GM10248 (cell line): Measurements from ENCODE around the gene NKX6-1.

ENCODE experiments used
- CTCF ChIA-PET: fragments of 300-600 bp; sonication (Branson Sonifier 250); formaldehyde crosslinking; extraction: SDS; loops from one replicate; lab custom pipeline; 2021; ENCODE audit warnings: antibody characterized with exemption; lab: Yijun Ruan, JAX
- POLR2A ChIA-PET: fragments of 350-650 bp; sonication (Branson Sonifier 250); formaldehyde crosslinking; extraction: SDS; loops from one replicate; lab custom pipeline; 2020; ENCODE audit warnings: antibody characterized with exemption; lab: Yijun Ruan, JAX
- DNase-seq: peaks from one replicate; pipeline ENCODE4 v3.0.0; 2012; ENCODE audit errors: extremely low spot score
- CTCF ChIP-seq: IDR thresholded peaks from 2 replicates; pipeline ENCODE4 v1.5.1; 2012; ENCODE audit warnings: mild to moderate bottlenecking, low read depth; ENCODE audit errors: extremely low read depth, missing control alignments, control extremely low read depth

The NKX6-1 gene

GRCh38 chr4:84498935-84499623 is at the start of gene NKX6-1:
NKX6-1 (minus strand) TSS chr4:84499292; CDS start chr4:84498228, 1,064 bp downstream.
- no peak for DNase-seq
- ChIA-PET CTCF (interaction anchor here (0.8 to 1.4 kb wide), 3 partner anchors 9 to 962 kb away, joined by 3 read pairs; no protein-coding TSS in a partner anchor), POLR2A (interaction anchor here (0.7 kb wide), 1 partner anchor 22 kb away, joined by 3 read pairs; no protein-coding TSS in a partner anchor)
- no peak for TF ChIP-seq CTCF

- ChIA-PET POLR2A (no interaction called here), CTCF (no interaction called here)
- TF ChIP-seq CTCF = no peak
- no peak for DNase-seq
Observed at GRCh38 chr4:84547211-84547610, 48.1 kb upstream of the NKX6-1 start.

- CTCF ChIA-PET = interaction anchor here (1.6 kb wide), 1 partner anchor 26 kb away, joined by 3 read pairs; no protein-coding TSS in a partner anchor
- no peak for TF ChIP-seq CTCF
- no peak for DNase-seq
- POLR2A ChIA-PET = no interaction called here
Observed at GRCh38 chr4:84545093-84545492, 46.0 kb upstream of the NKX6-1 start.

- no peak for TF ChIP-seq CTCF
- no peak for DNase-seq
- ChIA-PET CTCF (interaction anchor here (1.1 to 1.4 kb wide), 2 partner anchors 11 to 92 kb away, joined by 3 to 4 read pairs; no protein-coding TSS in a partner anchor), POLR2A (no interaction called here)
Observed at GRCh38 chr4:84535901-84536300, 36.8 kb upstream of the NKX6-1 start.

GRCh38 chr4:84531689-84532088 is 32.6 kb upstream of the NKX6-1 start:
- DNase-seq = no peak
- no peak for TF ChIP-seq CTCF
- POLR2A ChIA-PET = no interaction called here
- CTCF ChIA-PET = interaction anchor here (1.0 to 3.3 kb wide), 3 partner anchors 10 to 19 kb away, joined by 3 to 13 read pairs (median 5); no protein-coding TSS in a partner anchor

- CTCF ChIA-PET = interaction anchor here (1.0 to 3.5 kb wide), 4 partner anchors 10 to 885 kb away, joined by 5 to 21 read pairs (median 10); no protein-coding TSS in a partner anchor
- POLR2A ChIA-PET = no interaction called here
- TF ChIP-seq CTCF = no peak
- DNase-seq = no peak
Observed at GRCh38 chr4:84530871-84531270, 31.8 kb upstream of the NKX6-1 start.
